Measurements from ENCODE around the gene RPL10A. TPM values are rescaled to one million over a fixed set of nuclear protein-coding genes. Genes with fewer than 3 reads are reported as not detected.

The RPL10A gene
- total and polyA plus RNA-seq, 2 of the 8 experiments (the other 6 are each of a cell fraction or from before 2014, with no cell fraction given), result 1,893 to 2,948 TPM

- POLR2A ChIA-PET (ENCODE audit: partially characterized antibody), result interaction anchor here (1.2 to 37.6 kb wide), 4 partner anchors 1 to 183 kb away, joined by 3 to 1319 read pairs (median 758); partner anchors contain the start of genes FANCE, RPL10A and TEAD3
- Histone ChIP-seq H3K4ac (replicated peaks; ENCODE audit: insufficient read length, low read depth, low read length) (no peak overlapping the region), H3K36me3 (ENCODE audit: control insufficient read depth in 2 of 4, insufficient read depth in 4 of 4, low read length in 3 of 4) (peaks cover 0 to 23% (median 4%) of the 10 kb centered on the region in 4 experiments; a peak in 2 of 8 replicates)
These were observed 10.1 kb downstream of the RPL10A start for GRCh38 chr6:35478259-35478658.

More at GRCh38 chr6:35478259-35478658, 10.1 kb downstream of the RPL10A start:
- Histone ChIP-seq H4K8ac (ENCODE audit: extremely low read depth, insufficient read depth, low read length) (no peak overlapping the region), H3K4me3 (ENCODE audit: extremely low read depth in 1 of 4, insufficient read depth in 2 of 4, low read depth in 3 of 4, low read length in 4 of 4) (no peak overlapping the region), H3K27me3 (replicated peaks in 1 of 4; ENCODE audit: control insufficient read depth in 3 of 4, extremely low read depth in 1 of 4, insufficient read depth in 3 of 4, low read length in 3 of 4) (no peaks in the 10 kb centered on the region; a peak in 1 of 7 replicates), H3K23me2 (ENCODE audit: low read depth, low read length) (no peaks in the 10 kb centered on the region), H3K9ac (replicated peaks in 1 of 4; ENCODE audit: extremely low read depth in 1 of 4, low read depth in 3 of 4, low read length in 3 of 4) (no peak overlapping the region), H3K79me1 (ENCODE audit: low read depth, low read length) (no peaks in the 10 kb centered on the region; the same call in 1 of the 2 replicates), H3K4me2 (ENCODE audit: insufficient read depth in 1 of 2, low read depth in 2 of 2, low read length in 2 of 2) (no peak overlapping the region), H3K56ac (replicated peaks; ENCODE audit: insufficient read length, low read depth, low read length) (no peak overlapping the region), H2BK20ac (ENCODE audit: low read length) (no peak overlapping the region), H4K20me1 (replicated peaks in 1 of 2; ENCODE audit: control insufficient read depth in 1 of 2, insufficient read depth in 2 of 2, low read length in 2 of 2) (peaks cover 5 to 8% of the 10 kb centered on the region in 2 experiments), H2BK5ac (ENCODE audit: low read depth, low read length) (no peak overlapping the region), H2BK15ac (ENCODE audit: low read length) (no peak overlapping the region), H3K27ac (ENCODE audit: low read depth, low read length) (no peak overlapping the region), H3K79me2 (ENCODE audit: control insufficient read depth in 1 of 2, insufficient read depth in 2 of 2, low read length in 2 of 2) (no peaks in the 10 kb centered on the region; a peak in 1 of 4 replicates), H4K91ac (replicated peaks; ENCODE audit: insufficient read length, low read length) (no peak overlapping the region), H2AFZ (ENCODE audit: low read length) (no peak overlapping the region), H3K23ac (ENCODE audit: insufficient read length) (no peak overlapping the region), H3K4me1 (replicated peaks in 1 of 4; ENCODE audit: control insufficient read depth in 3 of 4, insufficient read depth in 4 of 4, low read length in 3 of 4) (no peaks in the 10 kb centered on the region; a peak in 3 of 7 replicates), H3K14ac (ENCODE audit: insufficient read length) (no peak overlapping the region), H2BK12ac (ENCODE audit: low read depth, low read length) (no peak overlapping the region), H3K9me3 (ENCODE audit: insufficient read depth in 2 of 2, low read depth in 1 of 2, low read length in 1 of 2) (no peaks in the 10 kb centered on the region), H2AK5ac (ENCODE audit: low read depth, low read length) (no peak overlapping the region), H3K18ac (ENCODE audit: extremely low read depth, low read length) (no peak overlapping the region), H4K5ac (ENCODE audit: insufficient read length, low read depth, low read length) (no peak overlapping the region), H2BK120ac (replicated peaks; ENCODE audit: low read depth, low read length) (no peak overlapping the region)
- TF ChIP-seq POLR2AphosphoS5 (IDR thresholded peaks at IDR 0.05; ENCODE audit: low read depth, low read length) (peak; percentile 41; the same call in 1 of the 2 replicates), RFX5 (IDR thresholded peaks at IDR 0.05; ENCODE audit: borderline replicate concordance, low read depth, low read length) (no peak), KDM4A (IDR thresholded peaks at IDR 0.05; ENCODE audit: low read depth, low read length, severe bottlenecking) (no peak), PHF8 (conservative IDR thresholded peaks at IDR 0.05; ENCODE audit: low read depth, low read length) (no peak), POLR2A (IDR thresholded peaks at IDR 0.05; ENCODE audit: control extremely low read depth in 1 of 2, low read depth in 2 of 2, low read length in 2 of 2) (peak in 1 of 2 experiments; percentile 18; a peak in 1 of 3 replicates), GABPA (IDR thresholded peaks at IDR 0.05; ENCODE audit: borderline replicate concordance, insufficient read depth, low read length) (no peak), TAF1 (IDR thresholded peaks at IDR 0.05; ENCODE audit: low read depth, low read length) (no peak), SP2 (IDR thresholded peaks at IDR 0.05; ENCODE audit: low read length) (no peak), NRF1 (IDR thresholded peaks at IDR 0.05; ENCODE audit: low read depth, low read length) (no peak), KDM1A (IDR thresholded peaks at IDR 0.05; ENCODE audit: borderline replicate concordance, low read length) (no peak), ZNF274 (IDR thresholded peaks at IDR 0.05; ENCODE audit: borderline replicate concordance, extremely low read depth, low read length) (no peak)
- 90% methylated on average over 7 of the region's 7 CpGs; no CpG with 5 or more reads in 1 of the 2 experiments for WGBS, 2 experiments (ENCODE audit: extremely low coverage in 1 of 2, insufficient coverage in 1 of 2, insufficient read length in 1 of 2, insufficient replicate concordance in 2 of 2, low coverage in 1 of 2, low lambda C conversion rate in 2 of 2, missing lambda C conversion rate in 1 of 2)
- FAIRE-seq (no peak), DNase-seq (ENCODE audit: low read depth in 1 of 2, low spot score in 2 of 2) (no peak)
- CTCF ChIA-PET (ENCODE audit: partially characterized antibody), result interaction anchor here (1.3 to 1.8 kb wide), 5 partner anchors 11 to 74 kb away, joined by 3 to 6 read pairs (median 3); no protein-coding TSS in a partner anchor

Measured in H1 (cell line).